Measurements from ENCODE around the gene SYTL3.

DNA sequence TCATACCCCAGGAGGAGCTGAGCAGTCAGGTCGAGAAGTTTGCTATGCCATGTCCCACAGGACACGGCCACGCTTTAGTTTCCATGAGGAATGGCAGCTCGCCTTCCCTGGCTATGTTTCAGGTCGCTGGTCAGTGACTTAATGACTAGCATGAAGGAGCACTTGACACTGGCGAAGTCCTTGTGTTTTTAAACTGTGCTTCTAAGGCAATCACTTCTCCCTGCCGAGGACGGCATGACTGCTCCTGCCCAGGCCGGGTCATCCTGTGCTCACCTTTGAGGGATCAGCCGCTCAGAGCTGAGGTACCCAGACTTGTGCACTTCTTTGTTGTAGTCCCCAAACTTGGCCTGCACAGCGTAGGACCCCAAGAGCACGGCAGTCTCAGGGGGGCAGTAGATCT is 135.2 kb downstream of the SYTL3 start:
- no peak for TF ChIP-seq POLR2A (IDR thresholded peaks at IDR 0.05)
- TF ChIP-seq, protein P1, sequence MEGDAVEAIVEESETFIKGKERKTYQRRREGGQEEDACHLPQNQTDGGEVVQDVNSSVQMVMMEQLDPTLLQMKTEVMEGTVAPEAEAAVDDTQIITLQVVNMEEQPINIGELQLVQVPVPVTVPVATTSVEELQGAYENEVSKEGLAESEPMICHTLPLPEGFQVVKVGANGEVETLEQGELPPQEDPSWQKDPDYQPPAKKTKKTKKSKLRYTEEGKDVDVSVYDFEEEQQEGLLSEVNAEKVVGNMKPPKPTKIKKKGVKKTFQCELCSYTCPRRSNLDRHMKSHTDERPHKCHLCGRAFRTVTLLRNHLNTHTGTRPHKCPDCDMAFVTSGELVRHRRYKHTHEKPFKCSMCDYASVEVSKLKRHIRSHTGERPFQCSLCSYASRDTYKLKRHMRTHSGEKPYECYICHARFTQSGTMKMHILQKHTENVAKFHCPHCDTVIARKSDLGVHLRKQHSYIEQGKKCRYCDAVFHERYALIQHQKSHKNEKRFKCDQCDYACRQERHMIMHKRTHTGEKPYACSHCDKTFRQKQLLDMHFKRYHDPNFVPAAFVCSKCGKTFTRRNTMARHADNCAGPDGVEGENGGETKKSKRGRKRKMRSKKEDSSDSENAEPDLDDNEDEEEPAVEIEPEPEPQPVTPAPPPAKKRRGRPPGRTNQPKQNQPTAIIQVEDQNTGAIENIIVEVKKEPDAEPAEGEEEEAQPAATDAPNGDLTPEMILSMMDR (IDR thresholded peaks at IDR 0.05), result no peak
- no peak for TF ChIP-seq EP300 (IDR thresholded peaks at IDR 0.05; ENCODE audit: low read depth)
